Activated naive CD4-positive, alpha-beta T cell (primary cell): ENCODE measurements around the gene DUS3L.

Experiments used
- DNase-seq, 4 experiments: peaks; one replicate each; lab custom pipeline; 2025; lab: John Stamatoyannopoulos, UW

DUS3L gene

GRCh38 chr19:5790559-5791520 is at the start of gene DUS3L:
Gene DUS3L (minus strand): TSS chr19:5791163. CDS start chr19:5791141, 22 bp downstream.
- peak; percentile 87 to 92 (median 88) for DNase-seq

- no peak for DNase-seq
Observed at GRCh38 chr19:5839065-5840017, 48.4 kb upstream of the DUS3L start, which contains the start of gene FUT6. Gene FUT6 (minus strand): TSS chr19:5839702. CDS start chr19:5832567, 7,135 bp downstream.

- no peak for DNase-seq
Observed at GRCh38 chr19:5838353-5839064, 47.5 kb upstream of the DUS3L start.

- no peak for DNase-seq
Observed at GRCh38 chr19:5837761-5838352, 46.9 kb upstream of the DUS3L start.

- DNase-seq = no peak
Observed at GRCh38 chr19:5832527-5833216, 41.7 kb upstream of the DUS3L start.

- no peak for DNase-seq
Observed at GRCh38 chr19:5832061-5832460, 41.1 kb upstream of the DUS3L start.

GRCh38 chr19:5831159-5831558 is 40.2 kb upstream of the DUS3L start:
- no peak for DNase-seq

- no peak for DNase-seq
Observed at GRCh38 chr19:5829567-5830310, 38.8 kb upstream of the DUS3L start.

- DNase-seq = peak in 1 of 4 experiments; percentile 15
Observed at GRCh38 chr19:5828661-5829566, 38.0 kb upstream of the DUS3L start.

GRCh38 chr19:5827891-5828660 is 37.1 kb upstream of the DUS3L start:
- peak; percentile 82 to 95 (median 88) for DNase-seq

GRCh38 chr19:5827342-5827890 is 36.5 kb upstream of the DUS3L start:
- no peak for DNase-seq

GRCh38 chr19:5826531-5827341 is 35.8 kb upstream of the DUS3L start:
- peak in 1 of 4 experiments; percentile 8 for DNase-seq

- no peak for DNase-seq
Observed at GRCh38 chr19:5825178-5825577, 34.2 kb upstream of the DUS3L start.

- DNase-seq = no peak
Observed at GRCh38 chr19:5824751-5825150, 33.8 kb upstream of the DUS3L start.

GRCh38 chr19:5823579-5824281 is 32.8 kb upstream of the DUS3L start:
- no peak for DNase-seq

- no peak for DNase-seq
Observed at GRCh38 chr19:5822181-5822844, 31.4 kb upstream of the DUS3L start.
